HepG2 (cell line): ENCODE data around the gene CDH1. TPM values are rescaled to one million over a fixed set of nuclear protein-coding genes. Genes with fewer than 3 reads are reported as not detected.

ENCODE experiments used
- ATAC-seq: fragments of 200-7000 bp; cut with Tn5 transposase; 3 replicates; pipeline ENCODE4 v1.9.1; 2020; ENCODE audit warnings: mild to moderate bottlenecking, moderate library complexity
- BruUV-seq: library from RNA; stranded (reverse); fragments of 400-500 nt; replicated peaks from 2 replicates; lab custom pipeline; 2021; lab: Mats Ljungman, UMichigan
- CTCF ChIA-PET: fragments of 300-600 bp; formaldehyde crosslinking; extraction: SDS; loops from one replicate; lab custom pipeline; 2021; ENCODE audit warnings: low total read pairs, inconsistent platforms, low intra/inter-chr PET ratio; lab: Yijun Ruan, JAX
- POLR2A ChIA-PET: fragments of 350-600 bp; sonication (Branson Sonifier 250); formaldehyde crosslinking; loops from one replicate; lab custom pipeline; 2020; ENCODE audit warnings: antibody characterized with exemption, inconsistent platforms; lab: Yijun Ruan, JAX
- DNase-seq: peaks from one replicate; pipeline ENCODE4 v3.0.0-alpha.2; 2015; ENCODE audit warnings: low spot score
- FAIRE-seq: peaks from 3 replicates; lab custom pipeline; 2011; peaks lifted over from hg19 to GRCh38; lab: Jason Lieb, UNC
- H2AFZ ChIP-seq: one replicate; pipeline ENCODE4 v1.6.1; 2011; ENCODE audit warnings: low read length, inconsistent platforms
- H3K27ac ChIP-seq: fragments of 300-600 bp; 3 replicates; pipeline ENCODE4 v1.8.0; 2011; ENCODE audit warnings: mixed run types, mild to moderate bottlenecking, mixed read lengths, low read length, inconsistent platforms; ENCODE audit not compliant: insufficient read depth; ENCODE audit errors: extremely low read length
- H3K27me3 ChIP-seq, 2 experiments: fragments of 200-600 bp in 1 of 2; 2 replicates in 1 of 2; 3 replicates in 1 of 2; pipeline versions ENCODE4 v1.6.0 to v1.8.0; 2011; ENCODE audit warnings: low read length in 2 of 2, mild to moderate bottlenecking in 2 of 2, moderate library complexity in 2 of 2, inconsistent platforms in 1 of 2; ENCODE audit not compliant: insufficient read depth in 2 of 2, control insufficient read depth in 1 of 2
- H3K36me3 ChIP-seq, 2 experiments: fragments of 200-600 bp in 1 of 2; replicated peaks in 1 of 2; 2 replicates in 1 of 2; 3 replicates in 1 of 2; pipeline versions ENCODE4 v1.5.1 to v1.8.0; 2011; ENCODE audit warnings: low read length in 2 of 2, inconsistent platforms in 1 of 2; ENCODE audit not compliant: insufficient read depth in 2 of 2, control insufficient read depth in 1 of 2
- H3K4me1 ChIP-seq: 2 replicates; pipeline ENCODE4 v1.5.1; 2012; ENCODE audit warnings: low read length, inconsistent platforms; ENCODE audit not compliant: insufficient read depth
- H3K4me2 ChIP-seq: 2 replicates; pipeline ENCODE4 v1.6.0; 2011; ENCODE audit warnings: low read depth, low read length, inconsistent platforms
- H3K4me3 ChIP-seq, 3 experiments: fragments of 200-600 bp in 1 of 3; sonication (generic), shearing (Covaris generic) in 1 of 3; replicated peaks in 1 of 3; 2 replicates each; pipeline ENCODE4 v1.5.1; 2011 to 2016; ENCODE audit warnings: low read length in 3 of 3, inconsistent platforms in 2 of 3, low read depth in 2 of 3, mild to moderate bottlenecking in 2 of 3, control low read depth in 1 of 3, mixed read lengths in 1 of 3; ENCODE audit not compliant: insufficient read depth in 1 of 3
- H3K79me2 ChIP-seq: one replicate; pipeline ENCODE4 v1.6.1; 2011; ENCODE audit warnings: low read length, inconsistent platforms; ENCODE audit not compliant: insufficient read depth
- H3K9ac ChIP-seq: 2 replicates; pipeline ENCODE4 v1.6.0; 2011; ENCODE audit warnings: mild to moderate bottlenecking, low read depth, low read length, inconsistent platforms; ENCODE audit not compliant: insufficient read depth
- H3K9me3 ChIP-seq: 2 replicates; pipeline ENCODE4 v1.5.1; 2012; ENCODE audit warnings: mild to moderate bottlenecking, low read length
- H4K20me1 ChIP-seq: 2 replicates; pipeline ENCODE4 v1.6.0; 2011; ENCODE audit warnings: inconsistent platforms, mild to moderate bottlenecking, low read length, moderate library complexity; ENCODE audit not compliant: insufficient read depth
- CENPT ChIP-seq: sonication (generic); formaldehyde crosslinking; IDR thresholded peaks from 2 replicates; pipeline ENCODE4 v1.8.0; 2022; ENCODE audit warnings: low read depth, mild to moderate bottlenecking, moderate library complexity, missing genetic modification reagents
- MIER2 ChIP-seq: IDR thresholded peaks from 2 replicates; pipeline ENCODE4 v1.6.1; 2016; ENCODE audit warnings: missing biosample characterization, missing genetic modification reagents
- MTA1 ChIP-seq: sonication (generic); formaldehyde crosslinking; IDR thresholded peaks from 2 replicates; pipeline ENCODE4 v1.4.0; 2020; ENCODE audit warnings: missing genetic modification reagents, mild to moderate bottlenecking, borderline replicate concordance
- SMYD3 ChIP-seq: sonication (generic); formaldehyde crosslinking; IDR thresholded peaks from 2 replicates; pipeline ENCODE4 v1.8.1; 2023; ENCODE audit warnings: mild to moderate bottlenecking, missing genetic modification reagents
- TCF7 ChIP-seq: sonication (generic); IDR thresholded peaks from 2 replicates; pipeline ENCODE4 v1.6.1; 2016; ENCODE audit warnings: antibody characterized with exemption, low read depth
- ZNF20 ChIP-seq: sonication (generic); formaldehyde crosslinking; IDR thresholded peaks from 2 replicates; pipeline ENCODE4 v1.4.0; 2020; ENCODE audit warnings: mild to moderate bottlenecking, moderate library complexity, missing genetic modification reagents
- WGBS: methylation state at CpG from one replicate; pipeline ENCODE4 v1.1.6; 2017; ENCODE audit warnings: low lambda C conversion rate; 5-methylcytosine and 5-hydroxymethylcytosine counted together
- in situ Hi-C: cut with HindIII; loops from 2 replicates; pipeline ENCODE4 v1.10.0; 2017; ENCODE audit warnings: low pct_unique_long_range_greater_than_20kb; ENCODE audit not compliant: extremely low pct_ligation_motif_present
- intact Hi-C: fragments of 100-400 bp; cut with micrococcal nuclease; formaldehyde crosslinking; loops from one replicate; pipeline ENCODE4 v1.10.0; 2022; ENCODE audit not compliant: unreplicated experiment
- polyA plus RNA-seq, 8 experiments: library from polyadenylated mRNA; depleted of rRNA in 3 of 8; stranded (reverse) in 7 of 8; unstranded in 1 of 8; fragments of >200 nt; fragmentation: Illumina TruSeq in 4 of 8; extraction: Trizol in 4 of 8; gene quantifications; 2 replicates each; pipeline versions ENCODE4 v1.2.1 to v1.2.3, GENCODE V29; 2011 to 2016; ENCODE audit warnings: low read depth in 4 of 8, missing spikeins in 1 of 8, mixed read lengths in 1 of 8; ENCODE audit not compliant: insufficient read depth in 1 of 8
- total RNA-seq, 5 experiments: library from RNA; depleted of rRNA; stranded (reverse); fragments of >200 nt; fragmentation: Illumina TruSeq; extraction: Trizol; gene quantifications; 2 replicates each; pipeline ENCODE4 v1.2.3, GENCODE V29; 2016; ENCODE audit warnings: low read depth in 1 of 5
- TF ChIP-seq, protein P1 (sequence below): sonication (generic); formaldehyde crosslinking; IDR thresholded peaks from 2 replicates; pipeline ENCODE4 v1.5.0; 2020; ENCODE audit warnings: mild to moderate bottlenecking, missing genetic modification reagents
- TF ChIP-seq, protein P2 (sequence below): sonication (generic); formaldehyde crosslinking; IDR thresholded peaks from 2 replicates; pipeline ENCODE4 v1.9.0; 2022; ENCODE audit warnings: low read depth, missing genetic modification reagents
- TF ChIP-seq, protein P3 (sequence below): sonication (generic); formaldehyde crosslinking; IDR thresholded peaks from one replicate; pipeline ENCODE4 v1.5.1; 2020; ENCODE audit warnings: mild to moderate bottlenecking, missing genetic modification reagents; ENCODE audit errors: not compliant biosample characterization

CDH1 gene
- total and polyA plus RNA-seq, 2 of the 13 experiments (the other 11 are each of a cell fraction or from before 2014, with no cell fraction given) = 0.95 to 9.8 TPM

DNA sequence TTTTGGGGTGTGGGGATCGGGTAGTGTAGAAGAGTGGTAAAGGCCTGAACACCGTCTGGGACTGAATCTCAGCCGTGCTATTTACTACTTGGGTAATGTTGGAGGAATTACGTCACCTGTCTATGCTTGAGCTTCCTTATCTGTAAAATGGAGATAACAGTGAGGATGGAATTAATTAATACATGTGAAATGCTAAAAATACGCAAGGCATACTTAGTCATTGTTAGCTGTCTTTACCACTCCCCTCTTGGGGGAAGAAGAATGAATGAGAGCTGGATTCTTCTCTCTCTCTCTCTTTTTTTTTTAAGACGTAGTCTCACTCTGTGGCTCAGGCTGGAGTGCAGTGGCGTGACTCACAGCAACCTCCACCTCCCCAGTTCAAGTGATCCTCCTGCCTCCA is 65.1 kb downstream of the CDH1 start:
- no peaks in the 10 kb centered on the region for H3K36me3 ChIP-seq
- H3K4me1 ChIP-seq = peaks cover 21% of the 10 kb centered on the region
- H3K79me2 ChIP-seq = no peaks in the 10 kb centered on the region
- TF ChIP-seq CENPT (CRISPR knock-in tag) = no peak
- TF ChIP-seq MTA1 (CRISPR knock-in tag) = no peak
- TF ChIP-seq TCF7 = no peak
- TF ChIP-seq SMYD3 (CRISPR knock-in tag) = no peak
- TF ChIP-seq, protein P1, sequence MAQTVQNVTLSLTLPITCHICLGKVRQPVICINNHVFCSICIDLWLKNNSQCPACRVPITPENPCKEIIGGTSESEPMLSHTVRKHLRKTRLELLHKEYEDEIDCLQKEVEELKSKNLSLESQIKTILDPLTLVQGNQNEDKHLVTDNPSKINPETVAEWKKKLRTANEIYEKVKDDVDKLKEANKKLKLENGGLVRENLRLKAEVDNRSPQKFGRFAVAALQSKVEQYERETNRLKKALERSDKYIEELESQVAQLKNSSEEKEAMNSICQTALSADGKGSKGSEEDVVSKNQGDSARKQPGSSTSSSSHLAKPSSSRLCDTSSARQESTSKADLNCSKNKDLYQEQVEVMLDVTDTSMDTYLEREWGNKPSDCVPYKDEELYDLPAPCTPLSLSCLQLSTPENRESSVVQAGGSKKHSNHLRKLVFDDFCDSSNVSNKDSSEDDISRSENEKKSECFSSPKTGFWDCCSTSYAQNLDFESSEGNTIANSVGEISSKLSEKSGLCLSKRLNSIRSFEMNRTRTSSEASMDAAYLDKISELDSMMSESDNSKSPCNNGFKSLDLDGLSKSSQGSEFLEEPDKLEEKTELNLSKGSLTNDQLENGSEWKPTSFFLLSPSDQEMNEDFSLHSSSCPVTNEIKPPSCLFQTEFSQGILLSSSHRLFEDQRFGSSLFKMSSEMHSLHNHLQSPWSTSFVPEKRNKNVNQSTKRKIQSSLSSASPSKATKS (CRISPR knock-in tag) = no peak
- TF ChIP-seq MIER2 (CRISPR knock-in tag) = no peak
- TF ChIP-seq, protein P2, sequence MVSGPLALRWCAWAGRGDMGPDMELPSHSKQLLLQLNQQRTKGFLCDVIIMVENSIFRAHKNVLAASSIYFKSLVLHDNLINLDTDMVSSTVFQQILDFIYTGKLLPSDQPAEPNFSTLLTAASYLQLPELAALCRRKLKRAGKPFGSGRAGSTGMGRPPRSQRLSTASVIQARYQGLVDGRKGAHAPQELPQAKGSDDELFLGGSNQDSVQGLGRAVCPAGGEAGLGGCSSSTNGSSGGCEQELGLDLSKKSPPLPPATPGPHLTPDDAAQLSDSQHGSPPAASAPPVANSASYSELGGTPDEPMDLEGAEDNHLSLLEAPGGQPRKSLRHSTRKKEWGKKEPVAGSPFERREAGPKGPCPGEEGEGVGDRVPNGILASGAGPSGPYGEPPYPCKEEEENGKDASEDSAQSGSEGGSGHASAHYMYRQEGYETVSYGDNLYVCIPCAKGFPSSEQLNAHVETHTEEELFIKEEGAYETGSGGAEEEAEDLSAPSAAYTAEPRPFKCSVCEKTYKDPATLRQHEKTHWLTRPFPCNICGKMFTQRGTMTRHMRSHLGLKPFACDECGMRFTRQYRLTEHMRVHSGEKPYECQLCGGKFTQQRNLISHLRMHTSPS = no peak
- TF ChIP-seq, protein P3, sequence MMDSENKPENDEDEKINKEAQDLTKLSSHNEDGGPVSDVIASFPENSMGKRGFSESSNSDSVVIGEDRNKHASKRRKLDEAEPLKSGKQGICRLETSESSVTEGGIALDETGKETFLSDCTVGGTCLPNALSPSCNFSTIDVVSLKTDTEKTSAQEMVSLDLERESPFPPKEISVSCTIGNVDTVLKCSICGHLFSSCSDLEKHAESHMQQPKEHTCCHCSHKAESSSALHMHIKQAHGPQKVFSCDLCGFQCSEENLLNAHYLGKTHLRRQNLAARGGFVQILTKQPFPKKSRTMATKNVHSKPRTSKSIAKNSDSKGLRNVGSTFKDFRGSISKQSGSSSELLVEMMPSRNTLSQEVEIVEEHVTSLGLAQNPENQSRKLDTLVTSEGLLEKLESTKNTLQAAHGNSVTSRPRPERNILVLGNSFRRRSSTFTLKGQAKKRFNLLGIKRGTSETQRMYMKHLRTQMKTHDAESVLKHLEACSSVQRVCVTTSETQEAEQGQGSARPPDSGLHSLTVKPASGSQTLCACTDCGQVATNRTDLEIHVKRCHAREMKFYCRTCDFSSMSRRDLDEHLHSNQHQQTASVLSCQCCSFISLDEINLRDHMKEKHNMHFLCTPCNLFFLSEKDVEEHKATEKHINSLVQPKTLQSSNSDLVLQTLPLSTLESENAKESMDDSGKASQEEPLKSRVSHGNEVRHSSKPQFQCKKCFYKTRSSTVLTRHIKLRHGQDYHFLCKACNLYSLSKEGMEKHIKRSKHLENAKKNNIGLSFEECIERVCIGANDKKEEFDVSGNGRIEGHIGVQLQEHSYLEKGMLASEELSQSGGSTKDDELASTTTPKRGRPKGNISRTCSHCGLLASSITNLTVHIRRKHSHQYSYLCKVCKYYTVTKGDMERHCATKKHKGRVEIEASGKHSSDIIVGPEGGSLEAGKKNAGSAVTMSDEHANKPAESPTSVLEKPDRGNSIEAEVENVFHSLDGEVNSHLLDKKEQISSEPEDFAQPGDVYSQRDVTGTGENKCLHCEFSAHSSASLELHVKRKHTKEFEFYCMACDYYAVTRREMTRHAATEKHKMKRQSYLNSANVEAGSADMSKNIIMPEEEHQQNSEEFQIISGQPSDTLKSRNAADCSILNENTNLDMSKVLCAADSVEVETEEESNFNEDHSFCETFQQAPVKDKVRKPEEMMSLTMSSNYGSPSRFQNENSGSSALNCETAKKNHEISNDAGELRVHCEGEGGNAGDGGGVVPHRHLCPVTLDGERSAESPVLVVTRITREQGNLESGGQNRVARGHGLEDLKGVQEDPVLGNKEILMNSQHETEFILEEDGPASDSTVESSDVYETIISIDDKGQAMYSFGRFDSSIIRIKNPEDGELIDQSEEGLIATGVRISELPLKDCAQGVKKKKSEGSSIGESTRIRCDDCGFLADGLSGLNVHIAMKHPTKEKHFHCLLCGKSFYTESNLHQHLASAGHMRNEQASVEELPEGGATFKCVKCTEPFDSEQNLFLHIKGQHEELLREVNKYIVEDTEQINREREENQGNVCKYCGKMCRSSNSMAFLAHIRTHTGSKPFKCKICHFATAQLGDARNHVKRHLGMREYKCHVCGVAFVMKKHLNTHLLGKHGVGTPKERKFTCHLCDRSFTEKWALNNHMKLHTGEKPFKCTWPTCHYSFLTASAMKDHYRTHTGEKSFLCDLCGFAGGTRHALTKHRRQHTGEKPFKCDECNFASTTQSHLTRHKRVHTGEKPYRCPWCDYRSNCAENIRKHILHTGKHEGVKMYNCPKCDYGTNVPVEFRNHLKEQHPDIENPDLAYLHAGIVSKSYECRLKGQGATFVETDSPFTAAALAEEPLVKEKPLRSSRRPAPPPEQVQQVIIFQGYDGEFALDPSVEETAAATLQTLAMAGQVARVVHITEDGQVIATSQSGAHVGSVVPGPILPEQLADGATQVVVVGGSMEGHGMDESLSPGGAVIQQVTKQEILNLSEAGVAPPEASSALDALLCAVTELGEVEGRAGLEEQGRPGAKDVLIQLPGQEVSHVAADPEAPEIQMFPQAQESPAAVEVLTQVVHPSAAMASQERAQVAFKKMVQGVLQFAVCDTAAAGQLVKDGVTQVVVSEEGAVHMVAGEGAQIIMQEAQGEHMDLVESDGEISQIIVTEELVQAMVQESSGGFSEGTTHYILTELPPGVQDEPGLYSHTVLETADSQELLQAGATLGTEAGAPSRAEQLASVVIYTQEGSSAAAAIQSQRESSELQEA (CRISPR knock-in tag) = no peak
- TF ChIP-seq ZNF20 (CRISPR knock-in tag) = no peak
- H3K27me3 ChIP-seq = no peaks in the 10 kb centered on the region
- POLR2A ChIA-PET = interaction anchor here (1.6 kb wide), 1 partner anchor 9 kb away, joined by 4 read pairs; no protein-coding TSS in a partner anchor
- no peak overlapping the region for H3K4me2 ChIP-seq
- in situ Hi-C loops = loop anchor here (5.0 kb wide), 1 partner anchor 100 kb away; no protein-coding TSS in a partner anchor
- CTCF ChIA-PET = no interaction called here
- H3K9ac ChIP-seq = no peak overlapping the region
- FAIRE-seq = no peak
- H4K20me1 ChIP-seq = no peaks in the 10 kb centered on the region
- no peak overlapping the region for H3K27ac ChIP-seq
- H3K4me3 ChIP-seq = no peak overlapping the region
- DNase-seq = no peak
- H3K9me3 ChIP-seq = no peaks in the 10 kb centered on the region
- BruUV-seq = no TSS peak
- intact Hi-C loops = loop anchor here (5.0 kb wide), 1 partner anchor 210 kb away; no protein-coding TSS in a partner anchor
- 94% methylated on average over 7 of the region's 7 CpGs for WGBS
- ATAC-seq = no peak
- no peak overlapping the region for H2AFZ ChIP-seq
